Activated naive CD4-positive, alpha-beta T cell treated with Interleukin-2 at 50 U/mL for 16 hours (primary cell): ENCODE data around the gene MAD2L1.
"Not testable (repeated sequence)": the region's sequence is repeated elsewhere in the genome, so short reads cannot be mapped to it uniquely, and the experiment has no call there.

ENCODE experiments used
- DNase-seq: peaks from one replicate; pipeline ENCODE4 v3.0.0-alpha.2; 2020

Gene MAD2L1

GRCh38 chr4:120066517-120067340 is at the start of gene MAD2L1:
MAD2L1 (minus strand) TSS chr4:120066848; CDS start chr4:120066734, 114 bp downstream.
- DNase-seq = peak; percentile 99

DNA sequence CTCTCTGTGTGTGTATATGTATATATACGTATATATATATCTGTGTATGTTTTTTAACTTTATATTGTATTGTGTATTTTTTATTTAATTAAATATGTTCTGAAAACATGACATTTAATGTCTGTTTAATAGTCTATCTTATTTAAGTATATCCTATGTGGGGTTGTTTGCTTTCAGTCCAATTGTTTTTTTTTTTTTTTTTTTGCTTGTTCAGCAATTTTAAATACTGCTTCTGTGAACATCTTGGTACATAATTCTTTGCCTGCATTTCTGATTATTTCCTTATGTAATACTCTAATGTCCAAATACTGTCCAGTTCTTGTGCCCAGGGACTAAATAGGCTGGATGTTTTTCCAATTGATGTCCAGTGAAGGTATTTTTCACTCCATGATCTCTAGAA is 45.1 kb upstream of the MAD2L1 start:
- no peak for DNase-seq

- DNase-seq = no peak
Measured at GRCh38 chr4:120109406-120109805, 42.8 kb upstream of the MAD2L1 start.

- no peak for DNase-seq
Measured at GRCh38 chr4:120105472-120105871, 38.8 kb upstream of the MAD2L1 start.

GRCh38 chr4:120096508-120097297 is 30.1 kb upstream of the MAD2L1 start:
- no peak for DNase-seq

DNA sequence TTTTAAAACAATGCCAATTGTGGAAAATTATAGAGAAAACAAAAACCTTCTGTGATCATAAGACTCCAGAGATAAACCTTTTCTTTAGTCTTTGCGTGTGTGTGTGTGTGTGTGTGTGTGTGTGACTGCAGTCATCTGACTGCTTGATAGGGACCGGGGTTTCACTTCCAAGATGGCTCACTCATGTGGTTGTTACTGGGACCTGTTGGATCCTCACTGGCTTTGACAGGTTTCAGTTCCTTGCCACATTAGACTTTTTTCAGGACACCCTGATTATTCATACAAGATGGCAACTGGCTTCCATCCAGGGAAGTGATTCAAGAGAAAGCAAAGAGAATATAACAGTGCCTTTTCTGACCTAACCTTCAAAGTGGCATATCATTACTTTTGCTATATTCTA is 21.9 kb upstream of the MAD2L1 start:
- DNase-seq = no peak

DNA sequence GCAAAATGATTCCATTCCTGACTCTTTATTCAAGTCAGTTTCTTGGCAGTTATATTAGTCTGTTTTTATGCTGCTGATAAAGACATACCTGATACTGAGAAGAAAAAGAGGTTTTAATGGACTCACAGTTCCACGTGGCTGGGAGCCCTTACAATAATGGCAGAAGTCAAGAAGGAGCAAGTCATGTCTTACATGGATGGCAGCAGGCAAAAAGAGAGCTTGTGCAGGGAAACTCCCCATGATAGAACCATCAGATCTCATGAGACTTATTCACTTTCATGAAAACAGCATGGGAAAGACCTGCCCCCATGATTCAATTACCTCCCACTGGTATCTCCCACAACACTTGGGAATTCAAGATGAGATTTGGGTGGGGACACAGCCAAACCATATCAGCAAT is 21.4 kb upstream of the MAD2L1 start:
- DNase-seq = not testable (repeated sequence)

- DNase-seq = no peak
Measured at GRCh38 chr4:120085705-120086104, 19.1 kb upstream of the MAD2L1 start.

DNA sequence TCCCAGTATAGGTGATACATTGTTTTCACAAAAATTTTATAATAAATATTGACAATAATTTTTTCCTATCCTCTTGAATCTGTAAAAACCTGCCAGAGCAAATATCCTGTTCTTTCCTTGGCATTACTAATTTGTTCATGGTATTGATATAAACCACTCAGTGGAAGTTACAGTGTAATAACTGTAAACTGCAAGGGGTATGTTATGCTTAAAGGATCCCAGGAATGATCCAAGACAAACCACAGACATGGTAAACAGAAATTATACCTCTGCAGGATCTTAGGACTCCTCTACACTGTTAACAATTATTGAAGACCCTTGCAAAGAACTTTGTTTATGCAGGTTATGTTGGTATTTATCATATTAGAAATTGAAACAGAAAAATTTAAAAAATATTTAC is 17.7 kb upstream of the MAD2L1 start:
- no peak for DNase-seq

- no peak for DNase-seq
Measured at GRCh38 chr4:120083152-120083551, 16.5 kb upstream of the MAD2L1 start.

- DNase-seq = no peak
Measured at GRCh38 chr4:120082251-120082650, 15.6 kb upstream of the MAD2L1 start.

DNA sequence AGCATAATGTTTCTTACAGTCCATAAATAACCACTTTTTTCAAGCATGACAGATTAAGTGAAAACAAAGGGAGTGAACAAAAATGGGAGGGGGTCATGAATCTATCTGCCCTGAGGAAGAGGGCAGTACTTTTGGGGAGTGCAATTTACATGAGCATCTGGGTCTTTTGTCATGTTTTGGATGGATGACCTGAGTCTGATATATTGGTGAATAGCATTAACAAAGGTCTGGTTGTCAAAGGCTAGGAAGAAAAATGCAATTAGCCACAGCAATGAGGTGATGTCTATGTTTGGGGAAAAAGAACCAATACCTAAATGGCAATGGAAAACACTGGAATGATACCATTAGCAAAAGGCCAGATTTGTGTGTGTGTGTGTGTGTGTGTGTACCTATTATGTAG is 15.1 kb upstream of the MAD2L1 start:
- no peak for DNase-seq

GRCh38 chr4:120080533-120080932 is 13.9 kb upstream of the MAD2L1 start:
- no peak for DNase-seq

DNA sequence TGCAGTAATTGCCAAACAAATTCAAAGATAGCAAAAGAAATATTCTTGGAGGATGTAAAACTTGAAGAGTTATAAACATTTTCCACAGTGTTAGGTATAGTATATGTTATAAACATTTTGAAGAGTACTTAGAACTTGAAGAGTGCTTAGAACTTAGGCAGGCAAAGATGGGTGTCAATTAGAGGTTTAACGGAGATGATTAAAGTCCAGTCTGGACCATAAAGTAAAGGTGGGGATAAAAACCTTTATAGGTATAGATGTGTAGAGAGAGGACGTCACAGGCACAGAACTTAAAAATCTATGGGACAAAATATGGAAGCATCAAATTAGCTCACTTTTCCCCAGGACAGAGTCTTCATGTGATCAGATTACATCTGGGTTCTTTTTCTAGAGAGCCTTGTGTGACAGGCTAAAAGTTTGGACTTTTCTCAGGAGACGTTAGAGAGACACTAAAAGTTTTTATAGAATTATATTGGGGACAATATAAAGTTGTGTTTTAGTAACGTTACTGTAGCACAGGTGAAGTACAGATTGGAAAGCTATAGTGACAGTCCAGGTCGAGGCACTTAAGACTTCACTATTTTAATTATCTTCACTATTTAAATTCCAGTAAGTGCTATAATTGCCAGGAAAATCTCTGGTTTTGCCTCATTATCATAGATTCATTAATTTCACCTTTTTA is 13.3 kb upstream of the MAD2L1 start:
- no peak for DNase-seq

- no peak for DNase-seq
Measured at GRCh38 chr4:120078216-120078615, 11.6 kb upstream of the MAD2L1 start.

GRCh38 chr4:120071192-120071795 is 4.6 kb upstream of the MAD2L1 start:
- peak; percentile 30 for DNase-seq

GRCh38 chr4:120070196-120070595 is 3.5 kb upstream of the MAD2L1 start:
- DNase-seq = no peak

GRCh38 chr4:120065974-120066516 is 603 bp downstream of the MAD2L1 start:
- no peak for DNase-seq

GRCh38 chr4:120064887-120065286 is 1.8 kb downstream of the MAD2L1 start:
- no peak for DNase-seq

- not testable (repeated sequence) for DNase-seq
Measured at GRCh38 chr4:120063711-120064110, 2.9 kb downstream of the MAD2L1 start.

GRCh38 chr4:120062663-120063195 is 3.9 kb downstream of the MAD2L1 start:
- no peak for DNase-seq

DNA sequence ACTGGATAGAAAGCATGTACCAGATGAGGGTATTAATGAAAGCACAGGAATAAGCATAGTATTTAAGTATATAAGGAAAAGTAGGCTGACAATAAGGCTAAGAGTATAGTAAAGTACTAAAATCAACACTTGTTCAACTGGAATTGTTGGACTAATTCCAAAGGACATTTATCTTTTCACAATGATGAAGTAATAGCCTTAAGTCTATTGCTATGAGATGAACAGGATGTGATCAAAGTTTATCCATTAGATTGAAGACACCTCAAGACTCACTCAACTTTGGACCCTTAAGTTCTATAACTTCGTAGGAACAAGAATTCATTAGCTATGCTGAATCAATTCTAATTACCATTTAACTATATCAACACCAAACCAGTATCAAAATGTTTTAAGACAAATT is 7.6 kb downstream of the MAD2L1 start:
- no peak for DNase-seq

GRCh38 chr4:120057416-120057815 is 9.2 kb downstream of the MAD2L1 start:
- DNase-seq = no peak
